Keratinocyte (primary cell): ENCODE data around the gene DMAC2L.

Source experiments
- CTCF ChIP-seq, 3 experiments: IDR thresholded peaks in 1 of 3; conservative IDR thresholded peaks in 1 of 3; optimal IDR thresholded peaks in 1 of 3; 2 replicates in 2 of 3; 3 replicates in 1 of 3; pipeline versions ENCODE3 to v1.5.1; 2011; ENCODE audit warnings: low read length in 3 of 3, mild to moderate bottlenecking in 3 of 3, moderate library complexity in 2 of 3, control low read depth in 1 of 3, inconsistent platforms in 1 of 3; ENCODE audit not compliant: insufficient read depth in 2 of 3; ENCODE audit errors: extremely low read depth in 1 of 3
- EZH2 ChIP-seq: IDR thresholded peaks from one replicate; pipeline ENCODE4 v1.6.1; 2012; ENCODE audit warnings: inconsistent platforms, mild to moderate bottlenecking, low read length, moderate library complexity

- TF ChIP-seq CTCF (optimal IDR thresholded peaks at IDR 0.05 in 1 of 3, IDR thresholded peaks at IDR 0.05 in 1 of 3, conservative IDR thresholded peaks at IDR 0.05 in 1 of 3; ENCODE audit: extremely low read depth in 1 of 3, insufficient read depth in 2 of 3, low read length in 3 of 3) (no peak), EZH2 (no peak)
Observed at GRCh38 chr14:50352584-50352983, 40.5 kb downstream of the DMAC2L start.
